K562 treated with DMSO at 1 percent for 4 hours (cell line): ENCODE results near the gene CKAP2. TPM values are rescaled to one million over a fixed set of nuclear protein-coding genes. Genes with fewer than 3 reads are reported as not detected.

Source experiments
- total RNA-seq: library from RNA; unstranded; fragments of 300-600 nt; gene quantifications from 2 replicates; pipeline ENCODE4 v1.2.3, GENCODE V29; 2022; ENCODE audit not compliant: insufficient read depth

Gene CKAP2
- 32.5 and 37.9 TPM in 2 replicates for total RNA-seq

GRCh38 chr13:52454820-52455676 lies at the start of gene CKAP2:
Gene CKAP2 (plus strand): TSS chr13:52455478. CDS start chr13:52455557, 79 bp downstream.

GRCh38 chr13:52405767-52406494 lies 49.3 kb upstream of the CKAP2 start, which contains the start of gene THSD1:
Gene THSD1 (minus strand): TSS chr13:52406172. CDS start chr13:52402600, 3,572 bp downstream.

DNA sequence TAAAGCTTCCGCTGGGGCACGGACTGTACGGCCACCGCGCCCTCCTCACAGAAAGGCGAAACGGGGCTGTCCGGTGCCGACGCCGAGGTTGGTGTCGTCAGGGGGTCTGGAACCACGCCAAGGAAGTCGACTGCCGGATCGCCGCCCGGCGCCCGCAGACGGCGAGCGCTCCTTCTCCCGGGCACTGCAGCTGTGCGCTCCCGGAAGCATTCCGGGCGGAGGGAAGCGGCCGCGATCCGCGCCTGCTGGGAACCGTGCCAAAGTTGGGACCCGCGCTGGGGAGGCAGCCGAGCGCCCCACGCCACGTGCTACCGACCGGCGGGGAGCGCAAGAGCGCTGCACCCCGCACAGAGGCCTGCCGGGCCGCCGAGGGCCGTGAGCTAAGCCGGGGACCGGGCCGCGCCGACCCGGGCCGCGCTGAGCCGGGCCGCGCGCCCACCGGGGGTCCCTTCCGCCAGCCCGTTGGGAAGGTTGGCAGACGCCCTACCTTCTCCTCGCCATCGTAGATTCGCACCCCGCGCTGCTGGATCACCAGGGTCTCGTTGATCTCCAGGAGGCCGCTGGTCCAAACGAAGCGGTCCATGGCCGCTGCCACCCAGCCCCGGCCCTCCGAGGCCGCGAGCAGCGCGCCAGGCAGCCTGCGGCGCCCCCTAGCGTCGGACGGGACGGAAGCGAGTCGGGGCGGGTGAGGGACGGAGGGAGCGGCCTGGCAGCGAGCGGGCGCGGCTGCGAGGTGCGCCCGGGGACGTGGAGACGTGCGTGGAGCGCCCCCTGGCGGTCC lies 5.1 kb upstream of the CKAP2 start, which contains the start of gene VPS36:
TSS of gene VPS36 (minus strand) at position 623 of the 781 bp plus-strand sequence. CDS start at position 583, 40 bp downstream.

Other genes starting within 250 kb of the CKAP2 start
- gene THSD1, start 49.3 kb upstream of the CKAP2 start, total RNA-seq = 0.19 TPM in 1 of 2 replicates, not detected in the other
- gene VPS36, start 4.8 kb upstream of the CKAP2 start, total RNA-seq = 8.0 and 9.8 TPM in 2 replicates
- gene HNRNPA1L2, start 187.0 kb downstream of the CKAP2 start, total RNA-seq = 5.0 and 6.6 TPM in 2 replicates
- gene SUGT1, start 197.4 kb downstream of the CKAP2 start, total RNA-seq = 34.7 and 36.5 TPM in 2 replicates